Measurements from ENCODE around the gene NOTCH4.

The NOTCH4 gene

DNA sequence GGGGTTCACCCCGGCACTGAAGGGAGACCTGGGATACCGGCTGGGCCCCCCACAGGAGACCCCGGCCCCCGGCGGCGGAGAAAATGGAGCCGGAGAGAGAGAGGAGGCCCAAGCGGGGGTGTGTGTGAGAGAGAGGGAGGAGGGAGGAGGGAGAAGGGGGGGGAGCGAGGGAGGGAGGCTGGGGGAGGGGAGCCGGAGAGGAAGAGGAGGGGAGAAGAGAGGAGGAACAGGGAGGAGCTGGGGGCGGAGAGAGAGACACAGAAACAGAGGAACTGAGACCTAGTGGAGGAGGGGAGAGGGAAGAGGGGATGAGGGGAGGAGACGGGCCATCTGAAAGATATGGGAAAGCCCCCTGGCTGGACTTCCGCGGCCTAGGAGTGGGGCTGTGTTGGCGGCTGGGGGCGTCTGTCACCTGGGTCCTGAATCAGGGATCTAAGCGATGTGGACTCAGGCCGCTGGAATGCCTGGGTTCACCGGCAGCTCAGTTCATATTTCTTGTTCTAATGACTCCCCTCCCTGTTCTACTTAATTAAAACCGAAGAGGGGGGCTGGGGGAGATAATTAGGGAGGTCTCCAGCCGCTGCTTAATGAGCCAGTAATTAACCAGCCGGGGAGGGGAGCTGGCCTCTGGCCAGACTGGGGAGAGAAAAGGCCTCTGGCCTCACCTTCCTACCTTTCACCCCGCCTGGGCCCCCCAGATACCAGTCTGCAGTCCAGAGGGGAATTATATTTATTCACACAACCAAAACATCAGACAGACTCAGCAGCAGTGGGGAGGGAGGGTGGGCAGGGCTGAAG is 33.6 kb downstream of the NOTCH4 start, which contains the start of gene PBX2 (continued):
- TF ChIP-seq, protein P1, sequence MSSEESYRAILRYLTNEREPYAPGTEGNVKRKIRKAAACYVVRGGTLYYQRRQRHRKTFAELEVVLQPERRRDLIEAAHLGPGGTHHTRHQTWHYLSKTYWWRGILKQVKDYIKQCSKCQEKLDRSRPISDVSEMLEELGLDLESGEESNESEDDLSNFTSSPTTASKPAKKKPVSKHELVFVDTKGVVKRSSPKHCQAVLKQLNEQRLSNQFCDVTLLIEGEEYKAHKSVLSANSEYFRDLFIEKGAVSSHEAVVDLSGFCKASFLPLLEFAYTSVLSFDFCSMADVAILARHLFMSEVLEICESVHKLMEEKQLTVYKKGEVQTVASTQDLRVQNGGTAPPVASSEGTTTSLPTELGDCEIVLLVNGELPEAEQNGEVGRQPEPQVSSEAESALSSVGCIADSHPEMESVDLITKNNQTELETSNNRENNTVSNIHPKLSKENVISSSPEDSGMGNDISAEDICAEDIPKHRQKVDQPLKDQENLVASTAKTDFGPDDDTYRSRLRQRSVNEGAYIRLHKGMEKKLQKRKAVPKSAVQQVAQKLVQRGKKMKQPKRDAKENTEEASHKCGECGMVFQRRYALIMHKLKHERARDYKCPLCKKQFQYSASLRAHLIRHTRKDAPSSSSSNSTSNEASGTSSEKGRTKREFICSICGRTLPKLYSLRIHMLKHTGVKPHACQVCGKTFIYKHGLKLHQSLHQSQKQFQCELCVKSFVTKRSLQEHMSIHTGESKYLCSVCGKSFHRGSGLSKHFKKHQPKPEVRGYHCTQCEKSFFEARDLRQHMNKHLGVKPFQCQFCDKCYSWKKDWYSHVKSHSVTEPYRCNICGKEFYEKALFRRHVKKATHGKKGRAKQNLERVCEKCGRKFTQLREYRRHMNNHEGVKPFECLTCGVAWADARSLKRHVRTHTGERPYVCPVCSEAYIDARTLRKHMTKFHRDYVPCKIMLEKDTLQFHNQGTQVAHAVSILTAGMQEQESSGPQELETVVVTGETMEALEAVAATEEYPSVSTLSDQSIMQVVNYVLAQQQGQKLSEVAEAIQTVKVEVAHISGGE (tag by site-specific recombination; conservative IDR thresholded peaks at IDR 0.05; ENCODE audit: low read depth) = peak; percentile 49
- peak; percentile 67 for TF ChIP-seq GLIS1 (tag by site-specific recombination; IDR thresholded peaks at IDR 0.05)
- no peak for TF ChIP-seq AEBP2 (tag by site-specific recombination; IDR thresholded peaks at IDR 0.05; ENCODE audit: borderline replicate concordance)
- TF ChIP-seq ZNF10 (tag by site-specific recombination; IDR thresholded peaks at IDR 0.05) = no peak
- TF ChIP-seq ZNF610 (tag by site-specific recombination; IDR thresholded peaks at IDR 0.05; ENCODE audit: borderline replicate concordance) = no peak; the same call in 1 of the 2 replicates
- no peak for TF ChIP-seq ZNF677 (tag by site-specific recombination; IDR thresholded peaks at IDR 0.05)
- TF ChIP-seq ZNF391 (tag by site-specific recombination; IDR thresholded peaks at IDR 0.05; ENCODE audit: borderline replicate concordance, low read depth) = 0 out of 2 replicates have a peak, but pooled peaks have one; percentile 27
- TF ChIP-seq, protein P2, sequence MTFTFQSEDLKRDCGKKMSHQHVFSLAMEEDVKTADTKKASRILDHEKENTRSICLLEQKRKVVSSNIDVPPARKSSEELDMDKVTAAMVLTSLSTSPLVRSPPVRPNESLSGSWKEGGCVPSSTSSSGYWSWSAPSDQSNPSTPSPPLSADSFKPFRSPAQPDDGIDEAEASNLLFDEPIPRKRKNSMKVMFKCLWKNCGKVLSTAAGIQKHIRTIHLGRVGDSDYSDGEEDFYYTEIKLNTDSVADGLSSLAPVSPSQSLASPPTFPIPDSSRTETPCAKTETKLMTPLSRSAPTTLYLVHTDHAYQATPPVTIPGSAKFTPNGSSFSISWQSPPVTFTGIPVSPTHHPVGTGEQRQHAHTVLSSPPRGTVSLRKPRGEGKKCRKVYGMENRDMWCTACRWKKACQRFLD (tag by site-specific recombination; IDR thresholded peaks at IDR 0.05) = no peak
- TF ChIP-seq ZNF221 (tag by site-specific recombination; IDR thresholded peaks at IDR 0.05; ENCODE audit: borderline replicate concordance) = no peak
- no peak for TF ChIP-seq ZNF792 (tag by site-specific recombination; IDR thresholded peaks at IDR 0.05)
- peak; percentile 93 for TF ChIP-seq ZFHX2 (tag by site-specific recombination; conservative IDR thresholded peaks at IDR 0.05)
- TF ChIP-seq ZNF664 (tag by site-specific recombination; IDR thresholded peaks at IDR 0.05) = no peak
- 0 out of 2 replicates have a peak, but pooled peaks have one; percentile 51 for TF ChIP-seq KLF7 (tag by site-specific recombination; IDR thresholded peaks at IDR 0.05; ENCODE audit: borderline replicate concordance)
- no peak for TF ChIP-seq GLI2 (tag by site-specific recombination; IDR thresholded peaks at IDR 0.05; ENCODE audit: borderline replicate concordance, low read depth)
- TF ChIP-seq ZFP69B (tag by site-specific recombination; IDR thresholded peaks at IDR 0.05) = peak; percentile 56; the same call in 1 of the 2 replicates
- no peak for TF ChIP-seq YY2 (tag by site-specific recombination; IDR thresholded peaks at IDR 0.05)
- peak; percentile 65; the same call in 1 of the 2 replicates for TF ChIP-seq ZNF692 (tag by site-specific recombination; IDR thresholded peaks at IDR 0.05)
- TF ChIP-seq, protein P3, sequence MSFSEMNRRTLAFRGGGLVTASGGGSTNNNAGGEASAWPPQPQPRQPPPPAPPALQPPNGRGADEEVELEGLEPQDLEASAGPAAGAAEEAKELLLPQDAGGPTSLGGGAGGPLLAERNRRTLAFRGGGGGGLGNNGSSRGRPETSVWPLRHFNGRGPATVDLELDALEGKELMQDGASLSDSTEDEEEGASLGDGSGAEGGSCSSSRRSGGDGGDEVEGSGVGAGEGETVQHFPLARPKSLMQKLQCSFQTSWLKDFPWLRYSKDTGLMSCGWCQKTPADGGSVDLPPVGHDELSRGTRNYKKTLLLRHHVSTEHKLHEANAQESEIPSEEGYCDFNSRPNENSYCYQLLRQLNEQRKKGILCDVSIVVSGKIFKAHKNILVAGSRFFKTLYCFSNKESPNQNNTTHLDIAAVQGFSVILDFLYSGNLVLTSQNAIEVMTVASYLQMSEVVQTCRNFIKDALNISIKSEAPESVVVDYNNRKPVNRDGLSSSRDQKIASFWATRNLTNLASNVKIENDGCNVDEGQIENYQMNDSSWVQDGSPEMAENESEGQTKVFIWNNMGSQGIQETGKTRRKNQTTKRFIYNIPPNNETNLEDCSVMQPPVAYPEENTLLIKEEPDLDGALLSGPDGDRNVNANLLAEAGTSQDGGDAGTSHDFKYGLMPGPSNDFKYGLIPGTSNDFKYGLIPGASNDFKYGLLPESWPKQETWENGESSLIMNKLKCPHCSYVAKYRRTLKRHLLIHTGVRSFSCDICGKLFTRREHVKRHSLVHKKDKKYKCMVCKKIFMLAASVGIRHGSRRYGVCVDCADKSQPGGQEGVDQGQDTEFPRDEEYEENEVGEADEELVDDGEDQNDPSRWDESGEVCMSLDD (tag by site-specific recombination; IDR thresholded peaks at IDR 0.05) = peak; percentile 91
- TF ChIP-seq ZNF510 (tag by site-specific recombination; IDR thresholded peaks at IDR 0.05; ENCODE audit: insufficient replicate concordance) = no peak
- no peak for TF ChIP-seq ZNF248 (tag by site-specific recombination; IDR thresholded peaks at IDR 0.05)
- TF ChIP-seq SCRT2 (tag by site-specific recombination; IDR thresholded peaks at IDR 0.05) = no peak
- no peak for TF ChIP-seq ZNF747 (tag by site-specific recombination; IDR thresholded peaks at IDR 0.05)
- TF ChIP-seq PRDM6 (tag by site-specific recombination; IDR thresholded peaks at IDR 0.05) = no peak
- TF ChIP-seq KLF9 (tag by site-specific recombination; IDR thresholded peaks at IDR 0.05; ENCODE audit: low read depth) = peak; percentile 87

Data from HEK293 (cell line).